ENCODE data around the gene PRSS33. TPM values are rescaled to one million over a fixed set of nuclear protein-coding genes. Genes with fewer than 3 reads are reported as not detected.

Gene PRSS33
- total RNA-seq, 1 donor from 2014 or later, result 0.23 TPM

- peak overlapping the region; percentile 78 for H3K4me3 Mint-ChIP-seq
- peaks cover 70% of the 10 kb centered on the region for H3K36me3 Mint-ChIP-seq (ENCODE audit: low read depth)
- peaks cover 41% of the 10 kb centered on the region for H3K4me1 Mint-ChIP-seq
- H3K27ac Mint-ChIP-seq (ENCODE audit: unreplicated experiment), result no peak overlapping the region
- TF ChIP-seq CTCF (conservative IDR thresholded peaks at IDR 0.05), result no peak
- H3K9me3 Mint-ChIP-seq, result peaks cover 18% of the 10 kb centered on the region
- H3K27me3 Mint-ChIP-seq (ENCODE audit: low read depth), result peaks cover 8% of the 10 kb centered on the region
- DNase-seq (ENCODE audit: low read depth, low spot score), result no peak
Measured at GRCh38 chr16:2757344-2757743, 30.0 kb downstream of the PRSS33 start.

- peaks cover 11% of the 10 kb centered on the region for H3K9me3 Mint-ChIP-seq
- peaks cover 61% of the 10 kb centered on the region for H3K36me3 Mint-ChIP-seq (ENCODE audit: low read depth)
- peak overlapping the region; percentile 78 for H3K4me3 Mint-ChIP-seq
- peaks cover 45% of the 10 kb centered on the region for H3K4me1 Mint-ChIP-seq
- H3K27ac Mint-ChIP-seq (ENCODE audit: unreplicated experiment), result no peak overlapping the region
- DNase-seq (ENCODE audit: low read depth, low spot score), result no peak
- TF ChIP-seq CTCF (conservative IDR thresholded peaks at IDR 0.05), result no peak
- peaks cover 11% of the 10 kb centered on the region for H3K27me3 Mint-ChIP-seq (ENCODE audit: low read depth)
Measured at GRCh38 chr16:2756288-2757015, 30.9 kb downstream of the PRSS33 start.

- Mint-ChIP-seq H3K27me3 (ENCODE audit: low read depth) (peaks cover 11% of the 10 kb centered on the region), H3K36me3 (ENCODE audit: low read depth) (peaks cover 48% of the 10 kb centered on the region), H3K4me1 (peaks cover 58% of the 10 kb centered on the region), H3K4me3 (peak overlapping the region; percentile 96), H3K27ac (ENCODE audit: unreplicated experiment) (peak overlapping the region; percentile 44), H3K9me3 (peaks cover 5% of the 10 kb centered on the region)
- no peak for DNase-seq (ENCODE audit: low read depth, low spot score)
- no peak for TF ChIP-seq CTCF (conservative IDR thresholded peaks at IDR 0.05)
Measured at GRCh38 chr16:2755158-2755557, 32.2 kb downstream of the PRSS33 start.

DNA sequence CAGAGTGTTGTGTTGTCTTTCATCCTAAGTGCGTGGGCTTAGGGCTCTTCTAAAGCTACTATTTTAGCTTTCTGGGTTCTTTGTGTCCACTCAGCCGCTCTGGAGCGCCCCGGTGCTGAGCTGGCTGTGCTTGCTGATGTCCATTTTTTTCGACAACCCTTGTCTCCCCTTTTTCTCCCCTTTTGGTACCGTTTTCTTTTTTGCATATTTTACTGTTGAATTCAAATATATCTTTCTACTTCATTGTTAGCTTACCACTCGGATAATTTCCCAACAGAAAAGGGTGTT, 33.7 kb downstream of the PRSS33 start:
- TF ChIP-seq CTCF (conservative IDR thresholded peaks at IDR 0.05), result no peak
- no peak for DNase-seq (ENCODE audit: low read depth, low spot score)
- Mint-ChIP-seq H3K27ac (ENCODE audit: unreplicated experiment) (peak overlapping the region; percentile 83), H3K4me1 (peaks cover 59% of the 10 kb centered on the region), H3K36me3 (ENCODE audit: low read depth) (peaks cover 33% of the 10 kb centered on the region), H3K4me3 (peak overlapping the region; percentile 96), H3K9me3 (peaks cover under 1% of the 10 kb centered on the region), H3K27me3 (ENCODE audit: low read depth) (peaks cover 11% of the 10 kb centered on the region)

DNA sequence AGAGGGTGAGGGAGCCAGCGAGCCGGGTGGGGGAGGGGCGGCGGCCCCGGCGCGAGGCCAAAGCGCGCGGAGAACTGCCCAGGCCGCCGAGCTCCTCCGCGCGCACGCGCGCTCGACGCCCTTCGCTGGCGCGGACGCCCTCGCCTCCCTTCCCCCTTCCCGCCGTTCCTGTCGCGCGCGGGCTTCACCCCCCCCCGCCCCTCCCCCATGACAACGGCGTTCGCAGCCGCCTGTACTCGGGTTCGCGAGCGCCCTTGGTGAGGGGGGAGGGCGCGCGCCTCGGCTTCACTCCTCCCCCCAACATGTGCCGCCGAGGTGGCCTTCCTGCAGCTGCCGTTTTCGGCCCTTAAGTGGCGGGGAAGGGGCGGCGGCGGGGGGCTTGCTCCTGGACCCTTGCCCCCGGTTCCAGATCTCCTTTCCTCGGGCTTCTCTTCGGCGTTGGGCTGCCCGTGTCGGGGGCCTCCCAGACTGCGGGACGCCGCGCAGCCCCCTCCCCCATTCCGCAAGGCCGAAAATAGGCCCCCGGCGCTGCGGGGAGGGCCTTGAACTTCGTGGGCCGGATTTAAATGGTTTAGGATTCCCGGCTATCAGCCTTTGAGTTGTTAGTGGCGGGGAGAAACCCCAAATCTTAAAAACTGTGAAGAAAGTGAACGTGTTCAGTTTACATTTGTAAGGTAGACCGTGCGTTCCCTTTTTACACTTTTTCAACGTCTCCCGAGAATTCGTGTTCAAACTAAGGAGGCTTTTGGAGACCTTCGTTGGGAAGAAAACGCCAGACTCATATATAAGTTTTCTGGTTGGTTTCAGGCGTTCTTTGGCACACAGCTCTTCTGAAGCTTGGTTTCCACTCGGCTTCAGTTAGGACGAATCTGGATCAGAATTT, 34.3 kb downstream of the PRSS33 start:
- H3K27ac Mint-ChIP-seq (ENCODE audit: unreplicated experiment), result peak overlapping the region; percentile 83

More for the DNA sequence above, 34.3 kb downstream of the PRSS33 start:
- H3K36me3 Mint-ChIP-seq (ENCODE audit: low read depth), result peaks cover 29% of the 10 kb centered on the region
- peaks cover 11% of the 10 kb centered on the region for H3K27me3 Mint-ChIP-seq (ENCODE audit: low read depth)
- peak; percentile 76 for DNase-seq (ENCODE audit: low read depth, low spot score)
- peak overlapping the region; percentile 96 for H3K4me3 Mint-ChIP-seq
- no peaks in the 10 kb centered on the region for H3K9me3 Mint-ChIP-seq
- H3K4me1 Mint-ChIP-seq, result peaks cover 59% of the 10 kb centered on the region
- no peak for TF ChIP-seq CTCF (conservative IDR thresholded peaks at IDR 0.05)
